Measurements from ENCODE around the gene VPS13D.
"Not testable (repeated sequence)": the region's sequence is repeated elsewhere in the genome, so short reads cannot be mapped to it uniquely, and the experiment has no call there.

Gene VPS13D

DNA sequence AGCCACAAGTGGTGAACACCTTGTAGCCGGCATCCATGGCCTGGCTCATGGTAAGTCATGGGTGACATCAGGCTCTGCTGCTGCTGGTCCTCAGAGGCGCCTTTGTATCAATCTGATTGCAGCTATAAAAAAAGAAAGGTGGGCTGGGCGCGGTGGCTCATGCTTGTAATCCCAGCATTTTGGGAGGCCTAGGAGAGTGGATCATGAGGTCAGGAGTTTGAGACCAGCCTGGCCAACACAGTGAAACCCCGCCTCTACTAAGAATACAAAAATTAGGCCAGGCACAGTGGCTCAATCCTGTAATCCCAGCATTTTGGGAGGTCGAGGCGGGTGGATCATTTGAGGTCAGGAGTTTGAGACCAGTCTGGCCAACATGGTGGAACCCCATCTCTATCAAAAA is 226.3 kb downstream of the VPS13D start:
- not testable (repeated sequence) for H3K9ac ChIP-seq (ENCODE audit: low read length); H3K27me3 ChIP-seq (ENCODE audit: insufficient read depth, low read length, poor library complexity); H2AK5ac ChIP-seq (ENCODE audit: low read length); H3K79me2 ChIP-seq (ENCODE audit: control insufficient read depth, insufficient read depth, low read length); H3K27ac ChIP-seq (ENCODE audit: low read depth, low read length); H3K4me3 ChIP-seq (ENCODE audit: low read length); H4K8ac ChIP-seq (ENCODE audit: low read depth, low read length); H3K4ac ChIP-seq (ENCODE audit: low read depth, low read length); H3K18ac ChIP-seq (ENCODE audit: low read length); H2BK5ac ChIP-seq (ENCODE audit: low read length); H2BK120ac ChIP-seq (ENCODE audit: low read depth, low read length); H3K4me1 ChIP-seq (ENCODE audit: control insufficient read depth, low read depth, low read length); H3K79me1 ChIP-seq (ENCODE audit: low read length); DNase-seq; H3K4me2 ChIP-seq (ENCODE audit: low read length); H4K5ac ChIP-seq (ENCODE audit: low read length); H3K56ac ChIP-seq (ENCODE audit: low read length); H3K36me3 ChIP-seq (ENCODE audit: control insufficient read depth, insufficient read depth, low read length); H2BK15ac ChIP-seq (replicated peaks; ENCODE audit: low read depth); H3K23ac ChIP-seq (ENCODE audit: low read length)
- WGBS (ENCODE audit: extremely low coverage, insufficient coverage, low lambda C conversion rate): no CpG with 5 or more reads among the region's 7 CpGs

GRCh38 chr1:12456979-12457378 is 227.1 kb downstream of the VPS13D start:
- no peaks in the 10 kb centered on the region for H3K36me3 ChIP-seq (ENCODE audit: control insufficient read depth, insufficient read depth, low read length)
- H3K23ac ChIP-seq (ENCODE audit: low read length): no peak overlapping the region
- no peak overlapping the region for H3K4ac ChIP-seq (ENCODE audit: low read depth, low read length)
- H3K18ac ChIP-seq (ENCODE audit: low read length): no peak overlapping the region
- no peak overlapping the region for H3K56ac ChIP-seq (ENCODE audit: low read length)
- no peak overlapping the region for H3K4me3 ChIP-seq (ENCODE audit: low read length)
- H4K8ac ChIP-seq (ENCODE audit: low read depth, low read length): no peak overlapping the region
- H4K5ac ChIP-seq (ENCODE audit: low read length): no peak overlapping the region
- WGBS (ENCODE audit: extremely low coverage, insufficient coverage, low lambda C conversion rate): no CpG with 5 or more reads among the region's 1 CpG
- H3K27ac ChIP-seq (ENCODE audit: low read depth, low read length): no peak overlapping the region
- no peak overlapping the region for H2BK120ac ChIP-seq (ENCODE audit: low read depth, low read length)
- no peak for DNase-seq
- no peaks in the 10 kb centered on the region for H3K27me3 ChIP-seq (ENCODE audit: insufficient read depth, low read length, poor library complexity)
- no peak overlapping the region for H3K9ac ChIP-seq (ENCODE audit: low read length)
- H2AK5ac ChIP-seq (ENCODE audit: low read length): no peak overlapping the region
- H2BK5ac ChIP-seq (ENCODE audit: low read length): no peak overlapping the region
- no peaks in the 10 kb centered on the region for H3K4me1 ChIP-seq (ENCODE audit: control insufficient read depth, low read depth, low read length)
- no peak overlapping the region for H3K4me2 ChIP-seq (ENCODE audit: low read length)
- no peak overlapping the region for H2BK15ac ChIP-seq (replicated peaks; ENCODE audit: low read depth)
- no peaks in the 10 kb centered on the region for H3K79me1 ChIP-seq (ENCODE audit: low read length)
- no peaks in the 10 kb centered on the region for H3K79me2 ChIP-seq (ENCODE audit: control insufficient read depth, insufficient read depth, low read length)

GRCh38 chr1:12457771-12458170 is 227.9 kb downstream of the VPS13D start:
- Histone ChIP-seq H3K79me1 (ENCODE audit: low read length) (no peaks in the 10 kb centered on the region), H3K23ac (ENCODE audit: low read length) (no peak overlapping the region), H3K18ac (ENCODE audit: low read length) (no peak overlapping the region), H3K4me3 (ENCODE audit: low read length) (no peak overlapping the region), H3K4me2 (ENCODE audit: low read length) (no peak overlapping the region), H2AK5ac (ENCODE audit: low read length) (no peak overlapping the region), H2BK5ac (ENCODE audit: low read length) (no peak overlapping the region), H3K79me2 (ENCODE audit: control insufficient read depth, insufficient read depth, low read length) (no peaks in the 10 kb centered on the region), H3K4me1 (ENCODE audit: control insufficient read depth, low read depth, low read length) (no peaks in the 10 kb centered on the region), H2BK15ac (replicated peaks; ENCODE audit: low read depth) (no peak overlapping the region), H3K56ac (ENCODE audit: low read length) (no peak overlapping the region), H2BK120ac (ENCODE audit: low read depth, low read length) (no peak overlapping the region), H3K27ac (ENCODE audit: low read depth, low read length) (no peak overlapping the region), H4K8ac (ENCODE audit: low read depth, low read length) (no peak overlapping the region), H3K4ac (ENCODE audit: low read depth, low read length) (no peak overlapping the region), H3K36me3 (ENCODE audit: control insufficient read depth, insufficient read depth, low read length) (no peaks in the 10 kb centered on the region), H3K9ac (ENCODE audit: low read length) (no peak overlapping the region), H4K5ac (ENCODE audit: low read length) (no peak overlapping the region), H3K27me3 (ENCODE audit: insufficient read depth, low read length, poor library complexity) (no peaks in the 10 kb centered on the region)
- DNase-seq: no peak
- WGBS (ENCODE audit: extremely low coverage, insufficient coverage, low lambda C conversion rate): no CpG with 5 or more reads among the region's 4 CpGs

GRCh38 chr1:12458571-12458970 is 228.7 kb downstream of the VPS13D start:
- Histone ChIP-seq H3K18ac (ENCODE audit: low read length) (no peak overlapping the region), H3K23ac (ENCODE audit: low read length) (no peak overlapping the region), H3K36me3 (ENCODE audit: control insufficient read depth, insufficient read depth, low read length) (no peaks in the 10 kb centered on the region), H3K4ac (ENCODE audit: low read depth, low read length) (no peak overlapping the region), H3K4me1 (ENCODE audit: control insufficient read depth, low read depth, low read length) (no peaks in the 10 kb centered on the region), H3K4me3 (ENCODE audit: low read length) (no peak overlapping the region), H2BK120ac (ENCODE audit: low read depth, low read length) (no peak overlapping the region), H3K56ac (ENCODE audit: low read length) (no peak overlapping the region), H3K27ac (ENCODE audit: low read depth, low read length) (no peak overlapping the region), H4K5ac (ENCODE audit: low read length) (no peak overlapping the region), H4K8ac (ENCODE audit: low read depth, low read length) (no peak overlapping the region), H2AK5ac (ENCODE audit: low read length) (no peak overlapping the region), H2BK15ac (replicated peaks; ENCODE audit: low read depth) (no peak overlapping the region), H3K27me3 (ENCODE audit: insufficient read depth, low read length, poor library complexity) (no peaks in the 10 kb centered on the region), H3K79me2 (ENCODE audit: control insufficient read depth, insufficient read depth, low read length) (no peaks in the 10 kb centered on the region), H2BK5ac (ENCODE audit: low read length) (no peak overlapping the region), H3K9ac (ENCODE audit: low read length) (no peak overlapping the region), H3K79me1 (ENCODE audit: low read length) (no peaks in the 10 kb centered on the region), H3K4me2 (ENCODE audit: low read length) (no peak overlapping the region)
- DNase-seq: no peak
- WGBS (ENCODE audit: extremely low coverage, insufficient coverage, low lambda C conversion rate): no CpG with 5 or more reads among the region's 1 CpG

GRCh38 chr1:12460121-12460520 is 230.3 kb downstream of the VPS13D start:
- Histone ChIP-seq H4K8ac (ENCODE audit: low read depth, low read length) (no peak overlapping the region), H3K36me3 (ENCODE audit: control insufficient read depth, insufficient read depth, low read length) (no peaks in the 10 kb centered on the region), H3K9ac (ENCODE audit: low read length) (no peak overlapping the region), H2AK5ac (ENCODE audit: low read length) (no peak overlapping the region), H3K4me2 (ENCODE audit: low read length) (no peak overlapping the region), H3K79me2 (ENCODE audit: control insufficient read depth, insufficient read depth, low read length) (no peaks in the 10 kb centered on the region), H3K4me1 (ENCODE audit: control insufficient read depth, low read depth, low read length) (no peaks in the 10 kb centered on the region), H3K27ac (ENCODE audit: low read depth, low read length) (no peak overlapping the region), H3K23ac (ENCODE audit: low read length) (no peak overlapping the region), H2BK15ac (replicated peaks; ENCODE audit: low read depth) (no peak overlapping the region), H2BK120ac (ENCODE audit: low read depth, low read length) (no peak overlapping the region), H3K4ac (ENCODE audit: low read depth, low read length) (no peak overlapping the region), H3K27me3 (ENCODE audit: insufficient read depth, low read length, poor library complexity) (no peaks in the 10 kb centered on the region), H4K5ac (ENCODE audit: low read length) (no peak overlapping the region), H3K79me1 (ENCODE audit: low read length) (no peaks in the 10 kb centered on the region), H2BK5ac (ENCODE audit: low read length) (no peak overlapping the region), H3K56ac (ENCODE audit: low read length) (no peak overlapping the region), H3K4me3 (ENCODE audit: low read length) (no peak overlapping the region), H3K18ac (ENCODE audit: low read length) (no peak overlapping the region)
- no CpG with 5 or more reads among the region's 6 CpGs for WGBS (ENCODE audit: extremely low coverage, insufficient coverage, low lambda C conversion rate)
- DNase-seq: no peak

GRCh38 chr1:12460911-12461621 is 231.2 kb downstream of the VPS13D start:
- H3K4me1 ChIP-seq (ENCODE audit: control insufficient read depth, low read depth, low read length): no peaks in the 10 kb centered on the region
- H3K27me3 ChIP-seq (ENCODE audit: insufficient read depth, low read length, poor library complexity): no peaks in the 10 kb centered on the region
- H3K4me3 ChIP-seq (ENCODE audit: low read length): no peak overlapping the region
- H3K79me1 ChIP-seq (ENCODE audit: low read length): no peaks in the 10 kb centered on the region
- peak; percentile 28 for DNase-seq
- H3K79me2 ChIP-seq (ENCODE audit: control insufficient read depth, insufficient read depth, low read length): no peaks in the 10 kb centered on the region
- no peak overlapping the region for H3K9ac ChIP-seq (ENCODE audit: low read length)
- no peak overlapping the region for H2BK5ac ChIP-seq (ENCODE audit: low read length)
- H2BK120ac ChIP-seq (ENCODE audit: low read depth, low read length): no peak overlapping the region
- no peak overlapping the region for H2BK15ac ChIP-seq (replicated peaks; ENCODE audit: low read depth)
- no peak overlapping the region for H3K23ac ChIP-seq (ENCODE audit: low read length)
- H4K5ac ChIP-seq (ENCODE audit: low read length): no peak overlapping the region
- H3K18ac ChIP-seq (ENCODE audit: low read length): no peak overlapping the region
- no peak overlapping the region for H3K4ac ChIP-seq (ENCODE audit: low read depth, low read length)
- H3K4me2 ChIP-seq (ENCODE audit: low read length): no peak overlapping the region
- H3K27ac ChIP-seq (ENCODE audit: low read depth, low read length): no peak overlapping the region
- no CpG with 5 or more reads among the region's 6 CpGs for WGBS (ENCODE audit: extremely low coverage, insufficient coverage, low lambda C conversion rate)
- H3K36me3 ChIP-seq (ENCODE audit: control insufficient read depth, insufficient read depth, low read length): no peaks in the 10 kb centered on the region
- H4K8ac ChIP-seq (ENCODE audit: low read depth, low read length): no peak overlapping the region
- H2AK5ac ChIP-seq (ENCODE audit: low read length): no peak overlapping the region
- H3K56ac ChIP-seq (ENCODE audit: low read length): no peak overlapping the region
